ENCODE results near the gene TMEM145.

TMEM145 gene

GRCh38 chr19:42277821-42278451 lies 35.2 kb upstream of the TMEM145 start:
- no peak for DNase-seq (ENCODE audit: low read depth in 3 of 3)

GRCh38 chr19:42278452-42279154 lies 34.5 kb upstream of the TMEM145 start:
- no peak for DNase-seq (ENCODE audit: low read depth in 3 of 3)

GRCh38 chr19:42279155-42279901 lies 33.8 kb upstream of the TMEM145 start:
- no peak for DNase-seq (ENCODE audit: low read depth in 3 of 3)

- DNase-seq (ENCODE audit: low read depth in 3 of 3): peak; percentile 67 to 80 (median 69)
These were observed 33.0 kb upstream of the TMEM145 start for GRCh38 chr19:42279902-42280814.

GRCh38 chr19:42280815-42281145 lies 32.3 kb upstream of the TMEM145 start:
- peak in 1 of 3 experiments; percentile 45 for DNase-seq (ENCODE audit: low read depth in 3 of 3)

- no peak for DNase-seq (ENCODE audit: low read depth in 3 of 3)
These were observed 31.8 kb upstream of the TMEM145 start for GRCh38 chr19:42281146-42281826.

GRCh38 chr19:42281827-42282762 lies 31.0 kb upstream of the TMEM145 start:
- no peak for DNase-seq (ENCODE audit: low read depth in 3 of 3)

- no peak for DNase-seq (ENCODE audit: low read depth in 3 of 3)
These were observed 30.3 kb upstream of the TMEM145 start for GRCh38 chr19:42282819-42283187.

GRCh38 chr19:42283188-42284065 lies 29.7 kb upstream of the TMEM145 start:
- DNase-seq (ENCODE audit: low read depth in 3 of 3): peak; percentile 93 to 94 (median 94)

GRCh38 chr19:42284066-42284501 lies 29.0 kb upstream of the TMEM145 start:
- DNase-seq (ENCODE audit: low read depth in 3 of 3): peak; percentile 69 to 79 (median 78)

GRCh38 chr19:42284591-42285341 lies 28.3 kb upstream of the TMEM145 start:
- no peak for DNase-seq (ENCODE audit: low read depth in 3 of 3)

- no peak for DNase-seq (ENCODE audit: low read depth in 3 of 3)
These were observed 27.6 kb upstream of the TMEM145 start for GRCh38 chr19:42285541-42285941.

GRCh38 chr19:42285988-42286348 lies 27.1 kb upstream of the TMEM145 start:
- DNase-seq (ENCODE audit: low read depth in 3 of 3): no peak

- no peak for DNase-seq (ENCODE audit: low read depth in 3 of 3)
These were observed 26.6 kb upstream of the TMEM145 start for GRCh38 chr19:42286349-42287016.

GRCh38 chr19:42287017-42287826 lies 25.9 kb upstream of the TMEM145 start:
- DNase-seq (ENCODE audit: low read depth in 3 of 3): no peak

GRCh38 chr19:42287827-42288107 lies 25.3 kb upstream of the TMEM145 start:
- DNase-seq (ENCODE audit: low read depth in 3 of 3): no peak

- DNase-seq (ENCODE audit: low read depth in 3 of 3): no peak
These were observed 24.7 kb upstream of the TMEM145 start for GRCh38 chr19:42288387-42288786.
